Heart left ventricle (tissue), 16 donors: Measurements from ENCODE around the gene COL24A1. TPM values are rescaled to one million over a fixed set of nuclear protein-coding genes. Genes with fewer than 3 reads are reported as not detected.

Experiments used
- ATAC-seq, 4 donors: fragments of 200-7000 bp; cut with Tn5 transposase; one replicate each; pipeline ENCODE4 v1.9.1; 2020 to 2022; ENCODE audit warnings: moderate library complexity in 4 of 4, mild to moderate bottlenecking in 3 of 4, moderate number of reproducible peaks in 1 of 4
- DNase-seq, 5 donors: peaks; one replicate each; pipeline ENCODE4 v3.0.0-alpha.2; 2020
- H3K27ac ChIP-seq, 12 donors: fragments of 200-600 bp; sonication (generic) in 4 of 12; one replicate each; pipeline versions ENCODE4 v1.5.0 to v1.8.0; 2016 to 2022; ENCODE audit warnings: mild to moderate bottlenecking in 2 of 12
- H3K27me3 ChIP-seq, 9 donors: fragments of 200-600 bp; sonication (generic) in 2 of 9; one replicate each; pipeline versions ENCODE4 v1.5.1 to v1.8.0; 2016 to 2022; ENCODE audit warnings: mild to moderate bottlenecking in 3 of 9
- H3K36me3 ChIP-seq, 9 donors: fragments of 200-600 bp; sonication (generic) in 2 of 9; one replicate each; pipeline versions ENCODE4 v1.5.0 to v1.8.0; 2018 to 2022; ENCODE audit warnings: mild to moderate bottlenecking in 2 of 9
- H3K4me1 ChIP-seq, 12 donors: fragments of 200-600 bp; sonication (generic) in 4 of 12; one replicate each; pipeline versions ENCODE4 v1.5.0 to v1.8.0; 2016 to 2022; ENCODE audit warnings: mild to moderate bottlenecking in 3 of 12
- H3K4me3 ChIP-seq, 12 donors: fragments of 200-600 bp; sonication (generic) in 4 of 12; one replicate each; pipeline versions ENCODE4 v1.5.0 to v1.8.0; 2017 to 2022; ENCODE audit warnings: mild to moderate bottlenecking in 9 of 12, moderate library complexity in 4 of 12
- H3K9me3 ChIP-seq, 12 donors: fragments of 200-600 bp; sonication (generic) in 4 of 12; one replicate each; pipeline versions ENCODE4 v1.5.0 to v1.8.0; 2016 to 2022; ENCODE audit warnings: mild to moderate bottlenecking in 1 of 12
- CTCF ChIP-seq, 12 donors: fragments of 200-600 bp; sonication (generic) in 4 of 12; IDR thresholded peaks; one replicate each; pipeline versions ENCODE4 v1.5.0 to v1.8.0; 2018 to 2022; ENCODE audit warnings: antibody characterized with exemption in 12 of 12, mild to moderate bottlenecking in 5 of 12
- POLR2A ChIP-seq, 2 donors: fragments of 450-650 bp; IDR thresholded peaks; one replicate each; pipeline ENCODE4 v1.6.1; 2017; ENCODE audit warnings: antibody characterized with exemption in 2 of 2, mild to moderate bottlenecking in 2 of 2, moderate library complexity in 2 of 2
- WGBS, 4 donors: extraction: QIAGEN DNeasy Blood & Tissue Kit in 2 of 4; methylation state at CpG; one replicate each; pipeline versions ENCODE4 v1.1.5 to v1.1.7; 2013 to 2018; 5-methylcytosine and 5-hydroxymethylcytosine counted together
- intact Hi-C, 10 donors: fragments of 100-400 bp; cut with DNase I; formaldehyde crosslinking; loops; one replicate each; pipeline versions ENCODE4 v1.11.1 to v1.14.2; 2022
- polyA plus RNA-seq, 2 donors: library from polyadenylated mRNA; stranded (reverse); fragments of 200-250 nt; gene quantifications; one replicate each; pipeline ENCODE4 v1.2.3, GENCODE V29; 2013
- total RNA-seq, 9 donors: library from RNA; depleted of rRNA in 2 of 9; stranded (reverse); fragments of >200 nt in 2 of 9; fragmentation: NEBNext Ultra II Directional in 3 of 9; extraction: Animal tissue kit (Norgen Biotek cat#: 25700) in 3 of 9; gene quantifications; one replicate each; pipeline versions ENCODE4 v1.1.0 to v1.2.4, GENCODE V29; 2016 to 2023
- donor health status: ischemic (EF 13 %, LVEDD 7.1; RV severe dilation, severe dysfunction).
- donor health status: healthy with polysubstance abuse.
- donor health status: DM: no; HTN: yes; CAD: no.
- donor health status: DM: no; HTN: no; CAD: no.
- donor health status: ischemic (EF 25% LVEDD 6.9; RV normal size, moderate dysfunction).
- donor health status: ischemic (EF 25% LVEDD 5.7; RV mildly dilated, moderate dysfunction).
- donor health status: healthy.
- donor health status: DM: yes; HTN: yes; CAD: no.
- donor health status: ischemic (EF 35%, LVEDD 5.7; RV mildly dilated, moderate dysfunction).
- donor health status: nonischemic (EF 11% LVEDD 7.7; RV severe dilation, severe dysfunction).
- donor health status: DM: yes; HTN: yes; CAD: no.
- donor health status: PGD.
- donor health status: ischemic (EF 29% LVEDD 5.4; RV normal size, mild dysfunction).
- donor health status: nonischemic (EF 23%, LVEDD 6.1; RV moderate dilation, normal function).

The COL24A1 gene
- total and polyA plus RNA-seq, 11 donors = 0.07 to 2.8 (median 0.40) TPM

GRCh38 chr1:86150553-86151055, 6.0 kb downstream of the COL24A1 start:
- Histone ChIP-seq H3K36me3 (no peaks in the 10 kb centered on the region), H3K9me3 (no peaks in the 10 kb centered on the region), H3K4me1 (peaks cover 0 to 11% (median 4%) of the 10 kb centered on the region in 12 donors), H3K27me3 (peaks cover 3 to 26% (median 15%) of the 10 kb centered on the region in 9 donors), H3K27ac (no peak overlapping the region), H3K4me3 (no peak overlapping the region)
- no peak for TF ChIP-seq POLR2A (IDR thresholded peaks at IDR 0.05)
- TF ChIP-seq CTCF (IDR thresholded peaks at IDR 0.05) = no peak
- ATAC-seq (no peak), DNase-seq (no peak)
- intact Hi-C loops = no loop called here

- DNase-seq (no peak), ATAC-seq (no peak)
- H3K4me3 ChIP-seq = no peak overlapping the region
- H3K27ac ChIP-seq = no peak overlapping the region
- H3K27me3 ChIP-seq = peaks cover 0 to 16% (median 6%) of the 10 kb centered on the region in 9 donors
- no peaks in the 10 kb centered on the region for H3K36me3 ChIP-seq
- WGBS, 4 donors = 0 to 95% (median 90%) methylated on average over 1 of the region's 1 CpG
- intact Hi-C loops = no loop called here
- H3K9me3 ChIP-seq = no peaks in the 10 kb centered on the region
- TF ChIP-seq CTCF (IDR thresholded peaks at IDR 0.05) (no peak), POLR2A (IDR thresholded peaks at IDR 0.05) (no peak)
- H3K4me1 ChIP-seq = peaks cover 0 to 5% (median 0%) of the 10 kb centered on the region in 12 donors
Measured at GRCh38 chr1:86149591-86149990, 7.0 kb downstream of the COL24A1 start.

- ATAC-seq (no peak), DNase-seq (no peak)
- Histone ChIP-seq H3K27ac (no peak overlapping the region), H3K4me1 (no peaks in the 10 kb centered on the region), H3K4me3 (no peak overlapping the region), H3K9me3 (no peaks in the 10 kb centered on the region), H3K27me3 (peaks cover 0 to 3% (median 0%) of the 10 kb centered on the region in 9 donors), H3K36me3 (no peaks in the 10 kb centered on the region)
- 74 to 88% (median 82%) methylated on average over 2 of the region's 2 CpGs for WGBS, 4 donors
- intact Hi-C loops = no loop called here
- TF ChIP-seq POLR2A (IDR thresholded peaks at IDR 0.05) = no peak
- TF ChIP-seq CTCF (IDR thresholded peaks at IDR 0.05) = no peak
Measured at GRCh38 chr1:86147755-86148154, 8.8 kb downstream of the COL24A1 start.

GRCh38 chr1:86146566-86146965, 10.0 kb downstream of the COL24A1 start:
- H3K9me3 ChIP-seq = no peaks in the 10 kb centered on the region
- H3K4me3 ChIP-seq = no peak overlapping the region
- no peak overlapping the region for H3K27ac ChIP-seq
- no peak for DNase-seq
- 72 to 78% (median 73%) methylated on average over 2 of the region's 2 CpGs for WGBS, 4 donors
- peak in 2 of 12 donors; percentile 12 to 18 for TF ChIP-seq CTCF (IDR thresholded peaks at IDR 0.05)
- no peak for TF ChIP-seq POLR2A (IDR thresholded peaks at IDR 0.05)
- no peaks in the 10 kb centered on the region for H3K4me1 ChIP-seq
- H3K36me3 ChIP-seq = no peaks in the 10 kb centered on the region
- intact Hi-C loops = no loop called here
- H3K27me3 ChIP-seq = no peaks in the 10 kb centered on the region
- ATAC-seq = no peak
